WTC11 (cell line): Measurements from ENCODE around the gene FFAR2.

ENCODE experiments used
- ATF1 ChIP-seq: sonication (generic); formaldehyde crosslinking; IDR thresholded peaks from 2 replicates; pipeline ENCODE4 v1.8.1; 2023; ENCODE audit warnings: mild to moderate bottlenecking, moderate library complexity, missing genetic modification reagents
- CBFB ChIP-seq: sonication (generic); formaldehyde crosslinking; IDR thresholded peaks from 2 replicates; pipeline ENCODE4 v1.8.1; 2022; ENCODE audit warnings: mild to moderate bottlenecking, low read depth, missing genetic modification reagents
- CTCF ChIP-seq: fragments of 200-600 bp; IDR thresholded peaks from 2 replicates; pipeline ENCODE4 v1.8.0; 2022; ENCODE audit warnings: antibody characterized with exemption
- ETV6 ChIP-seq: sonication (generic); formaldehyde crosslinking; IDR thresholded peaks from 2 replicates; pipeline ENCODE4 v1.8.1; 2022; ENCODE audit warnings: mild to moderate bottlenecking, missing genetic modification reagents
- NR2C2 ChIP-seq: sonication (generic); formaldehyde crosslinking; IDR thresholded peaks from 2 replicates; pipeline ENCODE4 v1.8.0; 2022; ENCODE audit warnings: mild to moderate bottlenecking, missing genetic modification reagents
- SMAD4 ChIP-seq: sonication (generic); formaldehyde crosslinking; IDR thresholded peaks from 2 replicates; pipeline ENCODE4 v1.8.0; 2022; ENCODE audit warnings: mild to moderate bottlenecking, missing genetic modification reagents
- TEAD4 ChIP-seq: sonication (generic); formaldehyde crosslinking; IDR thresholded peaks from 2 replicates; pipeline ENCODE4 v1.8.0; 2022; ENCODE audit warnings: mild to moderate bottlenecking, missing genetic modification reagents
- ZNF425 ChIP-seq: fragments of 250-450 bp; sonication (Bioruptor Pico); conservative IDR thresholded peaks from 2 replicates; pipeline ENCODE4 v1.9.0; 2021; ENCODE audit warnings: mild to moderate bottlenecking
- TF ChIP-seq, protein P1 (sequence below): sonication (generic); formaldehyde crosslinking; IDR thresholded peaks from 2 replicates; pipeline ENCODE4 v1.8.1; 2022; ENCODE audit warnings: low read depth, mild to moderate bottlenecking, moderate library complexity, missing genetic modification reagents, borderline replicate concordance

GRCh38 chr19:35410487-35410886 is 37.6 kb upstream of the FFAR2 start:
- TF ChIP-seq NR2C2 (CRISPR knock-in tag) (no peak), CTCF (no peak), ZNF425 (no peak), ETV6 (CRISPR knock-in tag) (no peak), SMAD4 (CRISPR knock-in tag) (no peak), CBFB (CRISPR knock-in tag) (no peak), TEAD4 (no peak), ATF1 (CRISPR knock-in tag) (no peak)
- TF ChIP-seq, protein P1, sequence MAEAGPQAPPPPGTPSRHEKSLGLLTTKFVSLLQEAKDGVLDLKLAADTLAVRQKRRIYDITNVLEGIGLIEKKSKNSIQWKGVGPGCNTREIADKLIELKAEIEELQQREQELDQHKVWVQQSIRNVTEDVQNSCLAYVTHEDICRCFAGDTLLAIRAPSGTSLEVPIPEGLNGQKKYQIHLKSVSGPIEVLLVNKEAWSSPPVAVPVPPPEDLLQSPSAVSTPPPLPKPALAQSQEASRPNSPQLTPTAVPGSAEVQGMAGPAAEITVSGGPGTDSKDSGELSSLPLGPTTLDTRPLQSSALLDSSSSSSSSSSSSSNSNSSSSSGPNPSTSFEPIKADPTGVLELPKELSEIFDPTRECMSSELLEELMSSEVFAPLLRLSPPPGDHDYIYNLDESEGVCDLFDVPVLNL, result no peak
